Activated naive CD8-positive, alpha-beta T cell treated with anti-CD3 and anti-CD28 coated beads for 36 hours (primary cell): ENCODE measurements around the gene TMEM270. TPM values are rescaled to one million over a fixed set of nuclear protein-coding genes. Genes with fewer than 3 reads are reported as not detected.
"Not testable (repeated sequence)": the region's sequence is repeated elsewhere in the genome, so short reads cannot be mapped to it uniquely, and the experiment has no call there.

Source experiments
- DNase-seq: peaks from one replicate; pipeline ENCODE4 v3.0.0; 2021
- H3K27ac Mint-ChIP-seq: one replicate; pipeline ENCODE4 v1.8.0; 2022; ENCODE audit warnings: mild to moderate bottlenecking, moderate library complexity, mixed read lengths
- H3K27me3 Mint-ChIP-seq: one replicate; pipeline ENCODE4 v1.8.0; 2022; ENCODE audit warnings: mild to moderate bottlenecking, mixed read lengths
- H3K36me3 Mint-ChIP-seq: one replicate; pipeline ENCODE4 v1.8.0; 2021; ENCODE audit warnings: mild to moderate bottlenecking, mixed read lengths
- H3K4me1 Mint-ChIP-seq: one replicate; pipeline ENCODE4 v1.8.0; 2021; ENCODE audit warnings: mixed read lengths
- H3K4me3 Mint-ChIP-seq: one replicate; pipeline ENCODE4 v1.8.0; 2022; ENCODE audit warnings: mild to moderate bottlenecking, moderate library complexity, mixed read lengths
- H3K9me3 Mint-ChIP-seq: one replicate; pipeline ENCODE4 v1.8.0; 2022; ENCODE audit warnings: mixed read lengths
- total RNA-seq, 2 experiments: library from RNA; stranded (reverse); gene quantifications; one replicate each; pipeline ENCODE4 v1.2.3, GENCODE V29; 2021

TMEM270 gene, protein sequence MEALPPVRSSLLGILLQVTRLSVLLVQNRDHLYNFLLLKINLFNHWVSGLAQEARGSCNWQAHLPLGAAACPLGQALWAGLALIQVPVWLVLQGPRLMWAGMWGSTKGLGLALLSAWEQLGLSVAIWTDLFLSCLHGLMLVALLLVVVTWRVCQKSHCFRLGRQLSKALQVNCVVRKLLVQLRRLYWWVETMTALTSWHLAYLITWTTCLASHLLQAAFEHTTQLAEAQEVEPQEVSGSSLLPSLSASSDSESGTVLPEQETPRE
- total RNA-seq, result not detected

DNA sequence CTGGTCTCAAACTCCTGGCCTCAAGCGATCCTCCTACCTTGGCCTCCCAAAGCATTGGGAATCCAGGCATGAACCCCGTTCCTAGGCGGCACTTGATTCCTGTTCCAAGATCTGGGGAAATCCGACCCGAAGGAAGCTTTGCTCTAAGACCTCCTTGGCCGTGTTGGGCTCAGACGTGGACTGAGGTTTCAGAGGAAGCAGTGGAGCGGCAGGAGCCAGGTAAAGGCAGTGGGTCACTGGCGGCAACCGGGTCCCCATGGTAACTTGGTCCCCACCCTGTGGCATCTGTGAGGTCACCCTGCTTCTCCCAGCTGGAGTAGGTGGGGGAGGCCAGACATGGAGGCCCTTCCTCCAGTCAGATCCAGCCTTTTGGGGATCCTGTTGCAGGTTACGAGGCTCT lies at the start of gene TMEM270:
TMEM270 (plus strand) TSS at position 301 of the 400 bp plus-strand sequence; CDS start at position 337, 36 bp downstream.
- H3K27ac Mint-ChIP-seq, result no peak within 1 kb of the TSS
- peaks cover 16% of the 10 kb centered on the region for H3K27me3 Mint-ChIP-seq

DNA sequence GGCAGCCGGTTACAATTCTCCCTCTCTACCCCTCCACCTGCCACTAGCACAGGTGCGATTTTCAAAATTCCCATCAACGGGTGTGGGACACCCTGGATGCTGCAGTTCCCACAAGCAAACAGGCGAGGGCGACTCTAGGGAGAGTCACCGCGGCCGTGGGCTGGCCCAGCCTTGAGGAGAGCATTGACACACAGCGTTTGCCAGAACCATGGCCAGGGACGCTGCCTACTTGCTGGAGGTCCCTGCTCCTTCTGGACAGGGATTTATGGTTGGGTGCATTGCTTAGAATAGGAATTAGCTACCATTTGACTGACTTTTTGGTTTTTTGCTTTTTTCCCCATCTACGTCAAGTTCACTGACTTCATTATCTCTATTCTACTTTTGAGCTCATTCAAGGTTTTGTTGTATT lies 49.2 kb upstream of the TMEM270 start:
- Mint-ChIP-seq H3K4me3 (no peak overlapping the region), H3K9me3 (peaks cover 4% of the 10 kb centered on the region), H3K27ac (no peak overlapping the region), H3K27me3 (peaks cover 20% of the 10 kb centered on the region), H3K4me1 (no peaks in the 10 kb centered on the region), H3K36me3 (no peaks in the 10 kb centered on the region)
- DNase-seq, result peak; percentile 55

More for the DNA sequence above, at the start of gene TMEM270:
- H3K4me1 Mint-ChIP-seq, result peaks cover 1% of the 10 kb centered on the region
- no peak for DNase-seq
- no peaks in the 10 kb centered on the region for H3K9me3 Mint-ChIP-seq
- H3K4me3 Mint-ChIP-seq, result no peak within 1 kb of the TSS
- H3K36me3 Mint-ChIP-seq, result no peaks in the 10 kb centered on the region

DNA sequence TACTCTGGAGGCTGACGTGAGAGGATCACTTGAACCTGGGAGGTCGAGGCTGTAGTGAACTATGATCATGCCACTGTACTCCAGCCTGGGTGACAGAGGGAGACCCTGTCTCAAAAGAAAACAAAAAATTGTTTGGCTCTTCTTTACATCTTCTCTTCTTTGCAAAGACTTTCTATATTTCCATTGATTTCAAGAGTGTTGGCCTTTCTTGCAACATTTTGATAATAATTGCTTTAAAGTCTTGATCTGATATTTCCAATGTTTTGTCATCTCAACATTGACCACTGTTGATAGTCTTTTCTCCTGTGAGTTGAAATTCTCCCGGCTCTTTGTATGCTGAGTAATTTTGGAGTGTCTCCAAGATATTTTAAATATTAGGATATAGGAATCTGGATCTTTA lies 48.0 kb upstream of the TMEM270 start:
- no peak overlapping the region for H3K4me3 Mint-ChIP-seq
- no peak for DNase-seq
- no peaks in the 10 kb centered on the region for H3K36me3 Mint-ChIP-seq
- peaks cover 4% of the 10 kb centered on the region for H3K9me3 Mint-ChIP-seq
- peaks cover 20% of the 10 kb centered on the region for H3K27me3 Mint-ChIP-seq
- no peak overlapping the region for H3K27ac Mint-ChIP-seq
- no peaks in the 10 kb centered on the region for H3K4me1 Mint-ChIP-seq

DNA sequence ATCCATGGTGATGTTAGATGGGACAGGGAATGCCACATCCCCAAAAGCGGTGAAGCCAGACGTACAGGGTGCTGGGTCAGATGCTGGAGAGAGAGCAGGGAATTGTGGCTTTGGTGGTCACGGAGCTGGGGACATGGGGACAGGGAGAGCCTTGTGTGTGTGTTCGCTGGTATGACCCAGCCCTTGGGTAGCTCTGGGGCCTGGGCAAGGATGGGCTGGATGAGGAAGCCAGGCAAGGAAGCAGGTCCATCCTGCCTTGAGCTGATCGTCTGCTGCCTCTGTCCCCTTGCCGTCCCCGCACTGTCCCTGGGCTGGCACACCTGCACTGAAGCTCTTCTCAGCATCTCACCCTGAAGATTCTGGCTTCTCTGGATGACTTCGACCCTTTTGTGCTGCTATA lies 45.5 kb upstream of the TMEM270 start:
- Mint-ChIP-seq H3K4me3 (no peak overlapping the region), H3K36me3 (no peaks in the 10 kb centered on the region), H3K4me1 (no peaks in the 10 kb centered on the region), H3K27me3 (peaks cover 16% of the 10 kb centered on the region), H3K27ac (no peak overlapping the region), H3K9me3 (peaks cover 4% of the 10 kb centered on the region)
- DNase-seq, result no peak

DNA sequence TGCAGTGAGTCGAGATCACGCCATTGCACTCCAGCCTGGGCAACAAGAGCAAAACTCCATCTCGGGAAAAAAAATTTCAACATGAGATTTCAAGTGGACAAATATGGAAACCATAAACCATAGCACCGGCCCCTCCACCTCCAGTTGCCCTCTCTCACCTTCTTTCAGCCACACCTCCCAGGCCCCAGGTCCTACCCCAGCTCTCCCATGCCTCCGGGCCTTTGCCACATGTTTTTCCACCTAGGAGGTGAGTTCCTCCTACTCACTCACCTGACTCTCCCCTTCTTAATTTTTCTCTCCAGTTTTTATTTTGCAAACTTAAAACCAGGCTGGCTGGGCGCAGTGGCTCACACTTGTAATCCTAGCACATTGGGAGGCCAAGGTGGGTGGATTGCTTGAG lies 43.8 kb upstream of the TMEM270 start:
- H3K4me1 Mint-ChIP-seq, result no peaks in the 10 kb centered on the region
- no peak overlapping the region for H3K4me3 Mint-ChIP-seq
- peaks cover 15% of the 10 kb centered on the region for H3K27me3 Mint-ChIP-seq
- no peak for DNase-seq
- no peaks in the 10 kb centered on the region for H3K36me3 Mint-ChIP-seq
- peaks cover 4% of the 10 kb centered on the region for H3K9me3 Mint-ChIP-seq
- H3K27ac Mint-ChIP-seq, result no peak overlapping the region

DNA sequence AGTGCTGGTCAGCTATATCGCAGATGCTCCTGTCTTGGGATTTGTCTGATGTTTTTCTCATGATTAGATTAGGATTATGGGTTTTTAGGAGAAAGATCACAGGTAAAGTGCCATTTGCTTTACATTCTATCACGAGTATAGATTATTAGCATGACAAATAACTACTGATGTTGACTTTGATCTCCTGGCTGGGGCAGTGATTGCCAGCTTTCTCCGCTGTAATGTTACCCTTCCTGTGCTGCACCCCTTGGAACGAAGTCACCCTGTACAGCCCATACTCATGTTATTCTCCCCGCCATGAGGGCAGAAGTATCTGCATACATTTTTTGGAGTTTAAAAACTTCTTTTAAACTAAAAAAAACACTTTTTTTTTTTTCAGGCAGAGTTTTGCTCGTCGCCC lies 40.9 kb upstream of the TMEM270 start:
- Mint-ChIP-seq H3K36me3 (no peaks in the 10 kb centered on the region), H3K27ac (no peak overlapping the region), H3K4me1 (no peaks in the 10 kb centered on the region), H3K9me3 (no peaks in the 10 kb centered on the region), H3K27me3 (peaks cover 4% of the 10 kb centered on the region), H3K4me3 (no peak overlapping the region)
- DNase-seq, result no peak

DNA sequence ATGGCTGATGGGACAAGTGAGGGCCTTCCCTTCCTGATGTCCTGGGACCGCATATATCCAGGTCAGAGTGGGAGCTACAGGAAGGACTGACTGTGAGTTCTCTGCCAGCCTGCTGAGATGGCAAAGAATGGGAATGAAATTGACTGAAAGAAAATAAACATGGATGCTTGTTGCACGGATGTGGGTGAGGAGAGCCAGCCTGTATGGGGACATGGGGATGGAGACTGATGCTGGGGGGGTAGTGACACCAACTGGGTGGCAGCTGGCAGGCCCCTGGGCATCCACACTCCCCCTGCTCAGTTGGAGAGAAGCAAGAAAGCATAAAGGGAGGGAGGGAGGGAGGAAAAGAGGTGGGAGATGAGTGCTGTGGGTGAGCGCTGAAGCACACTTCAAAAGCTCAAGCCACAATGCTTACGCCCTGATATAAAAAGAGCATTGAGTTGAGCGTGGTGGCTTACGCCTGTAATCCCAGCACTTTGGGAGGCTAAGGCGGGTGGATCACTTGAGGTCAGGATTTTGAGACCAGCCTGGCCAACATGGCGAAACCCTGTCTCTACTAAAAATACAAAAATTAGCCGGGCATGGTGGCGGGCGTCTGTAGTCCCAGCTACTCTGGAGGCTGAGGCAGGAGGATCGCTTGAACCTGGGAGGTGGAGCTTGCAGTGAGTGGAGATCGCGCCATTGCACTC lies 39.2 kb upstream of the TMEM270 start:
- peaks cover 11% of the 10 kb centered on the region for H3K27me3 Mint-ChIP-seq
- not testable (repeated sequence) for H3K27ac Mint-ChIP-seq, H3K4me1 Mint-ChIP-seq, H3K9me3 Mint-ChIP-seq, H3K4me3 Mint-ChIP-seq, H3K36me3 Mint-ChIP-seq, DNase-seq

DNA sequence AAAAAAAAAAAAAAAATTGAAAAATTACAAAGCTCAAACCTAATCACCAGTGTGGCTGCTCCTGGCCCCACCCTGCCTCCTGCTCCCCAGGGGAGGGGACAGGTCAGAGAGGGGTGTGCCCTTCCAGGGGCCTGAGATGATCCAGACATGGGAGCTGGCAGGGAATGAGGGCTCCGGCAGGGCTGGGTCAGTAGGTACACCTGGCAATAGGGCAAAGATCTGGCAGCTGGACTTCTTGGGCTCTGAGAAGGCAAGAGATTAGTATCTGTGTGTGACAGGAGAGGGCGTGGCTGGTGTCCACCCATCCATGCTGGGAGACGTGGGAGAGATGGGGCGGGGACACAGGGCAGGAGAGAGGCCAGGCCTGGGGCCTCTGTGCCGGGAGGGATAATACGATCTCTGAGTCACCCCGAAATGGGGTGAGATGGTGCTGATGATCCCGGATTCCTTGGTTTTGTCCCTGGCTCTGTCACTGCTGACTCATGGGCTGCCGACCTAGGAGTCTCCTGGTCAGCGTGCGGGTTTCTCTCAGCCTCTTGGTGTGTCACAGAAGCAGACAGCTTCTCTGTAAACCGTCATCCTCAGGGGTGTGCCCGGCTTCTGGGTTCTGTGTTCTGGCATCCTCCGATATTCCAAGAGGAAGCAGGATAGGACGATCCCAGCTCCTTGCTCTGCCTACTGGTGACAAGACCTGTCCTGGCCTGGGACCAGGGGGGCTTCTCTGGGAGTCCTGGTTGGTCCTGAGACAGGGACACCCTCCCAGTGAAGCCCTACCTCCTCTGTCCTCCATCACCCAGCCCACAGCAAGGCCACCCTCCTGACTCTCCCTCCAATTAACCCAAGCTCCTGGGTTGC lies 38.4 kb upstream of the TMEM270 start:
- Mint-ChIP-seq H3K4me3 (no peak overlapping the region), H3K27me3 (peaks cover 17% of the 10 kb centered on the region), H3K27ac (no peak overlapping the region), H3K36me3 (no peaks in the 10 kb centered on the region), H3K9me3 (no peaks in the 10 kb centered on the region), H3K4me1 (peaks cover 11% of the 10 kb centered on the region)
- no peak for DNase-seq

DNA sequence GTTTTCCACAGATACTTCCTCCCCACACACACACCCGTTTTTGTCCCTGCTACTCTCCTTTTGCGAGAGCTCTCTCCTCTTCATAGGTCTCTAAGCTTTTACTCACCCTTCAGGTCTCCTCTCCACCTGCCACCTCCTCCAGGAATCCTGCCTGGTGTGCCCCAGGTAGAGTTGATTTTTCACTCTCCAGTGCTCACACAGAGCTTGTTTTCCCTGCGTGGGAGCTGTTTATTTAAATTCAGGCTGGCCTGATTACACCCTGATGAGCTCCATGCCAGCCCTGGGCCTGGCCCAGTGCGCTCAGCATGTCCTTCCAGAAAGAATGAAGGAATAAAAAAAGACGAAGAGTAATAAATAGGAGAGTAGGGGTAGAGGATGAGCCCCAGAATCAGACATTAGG lies 37.7 kb upstream of the TMEM270 start:
- no peaks in the 10 kb centered on the region for H3K9me3 Mint-ChIP-seq
- no peak overlapping the region for H3K4me3 Mint-ChIP-seq
- H3K27me3 Mint-ChIP-seq, result peaks cover 21% of the 10 kb centered on the region
- peaks cover 17% of the 10 kb centered on the region for H3K4me1 Mint-ChIP-seq
- no peak overlapping the region for H3K27ac Mint-ChIP-seq
- no peaks in the 10 kb centered on the region for H3K36me3 Mint-ChIP-seq
- no peak for DNase-seq

DNA sequence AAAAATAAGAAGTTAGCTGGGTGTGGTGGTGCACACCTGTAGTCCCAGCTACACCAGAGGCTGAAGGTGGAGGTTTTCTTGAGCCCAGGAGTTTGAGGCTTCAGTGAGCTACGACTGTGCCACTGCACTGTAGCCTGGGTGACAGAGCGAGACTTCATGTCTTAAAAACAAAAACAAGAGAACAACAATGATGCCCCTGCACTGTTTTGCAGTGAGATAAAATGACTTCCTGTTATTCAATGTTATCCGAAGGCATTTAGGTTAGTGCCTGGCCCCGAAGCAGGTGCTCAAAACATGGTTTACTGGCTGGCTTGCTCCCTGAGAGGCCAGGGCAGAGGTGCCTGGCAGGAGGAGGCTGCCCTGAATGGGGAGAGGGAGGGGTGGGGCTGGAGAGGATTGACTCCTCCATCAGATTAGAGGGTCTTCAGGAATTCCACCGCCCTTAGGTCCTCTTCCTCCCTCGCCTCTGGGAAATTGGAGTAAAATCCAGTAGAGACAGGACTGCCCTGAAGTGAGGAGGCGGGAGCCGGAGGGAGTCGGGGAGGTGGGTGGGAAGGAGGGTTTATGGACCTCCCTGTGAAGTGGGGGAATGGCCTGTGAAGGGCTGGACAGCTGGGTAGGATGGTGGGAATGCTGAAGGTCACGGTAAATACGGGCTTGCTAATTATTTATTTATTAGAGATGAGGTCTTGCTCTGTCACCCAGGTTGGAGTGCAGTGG lies 36.9 kb upstream of the TMEM270 start:
- H3K9me3 Mint-ChIP-seq, result no peaks in the 10 kb centered on the region
- no peak overlapping the region for H3K4me3 Mint-ChIP-seq
- no peak for DNase-seq
- peaks cover 22% of the 10 kb centered on the region for H3K27me3 Mint-ChIP-seq
- no peaks in the 10 kb centered on the region for H3K36me3 Mint-ChIP-seq
- no peak overlapping the region for H3K27ac Mint-ChIP-seq
- peaks cover 22% of the 10 kb centered on the region for H3K4me1 Mint-ChIP-seq

DNA sequence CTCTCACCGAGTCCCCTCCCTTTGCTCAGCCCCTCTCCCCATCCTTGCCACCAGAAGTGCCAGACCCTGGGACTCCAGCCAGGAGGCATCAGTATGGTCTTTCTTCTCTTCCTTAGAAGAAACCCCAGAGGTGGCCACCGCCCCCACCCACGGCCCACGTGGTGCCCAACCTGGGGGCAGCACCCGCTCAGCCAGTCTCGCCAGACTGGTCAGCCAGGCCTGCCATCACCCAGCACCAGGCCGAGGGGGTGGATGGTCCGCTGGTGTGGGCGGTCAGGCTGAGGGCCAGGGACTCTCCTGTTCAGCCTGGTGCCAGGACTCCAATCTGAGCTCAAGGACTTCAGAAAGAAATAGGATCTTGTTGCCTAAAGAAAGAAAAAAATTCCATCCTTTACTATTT lies 36.0 kb upstream of the TMEM270 start:
- H3K36me3 Mint-ChIP-seq, result no peaks in the 10 kb centered on the region

DNA sequence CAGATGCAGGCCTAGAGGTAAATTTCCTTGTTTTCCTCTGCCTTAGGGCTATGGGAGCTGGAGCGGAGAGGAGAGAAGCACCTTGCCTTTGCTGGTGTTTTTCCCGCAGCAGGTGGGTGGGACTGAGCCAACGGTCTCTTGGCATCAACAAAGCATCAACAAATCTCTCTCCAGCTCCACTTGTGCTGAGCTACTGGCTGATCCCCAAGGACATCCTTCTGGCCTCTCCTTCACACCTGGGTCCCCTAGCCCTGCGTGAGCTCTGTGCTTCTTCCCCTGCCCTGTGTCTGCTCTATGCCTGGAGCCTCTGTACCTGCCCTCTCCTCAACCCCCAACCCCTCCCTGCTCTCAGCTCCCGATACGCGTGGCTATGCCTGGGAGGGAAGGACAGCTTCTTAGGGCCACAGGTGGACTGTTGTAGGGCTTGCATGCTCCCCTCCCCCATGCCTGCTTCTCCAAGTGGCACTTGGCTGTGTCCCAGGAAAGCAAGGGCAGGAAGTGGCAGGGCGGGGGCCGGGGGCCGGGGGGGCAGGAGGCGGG lies 33.3 kb upstream of the TMEM270 start:
- Mint-ChIP-seq H3K27me3 (peaks cover 22% of the 10 kb centered on the region), H3K4me3 (no peak overlapping the region), H3K4me1 (peaks cover 22% of the 10 kb centered on the region), H3K36me3 (no peaks in the 10 kb centered on the region), H3K9me3 (no peaks in the 10 kb centered on the region), H3K27ac (no peak overlapping the region)
- no peak for DNase-seq

More for the DNA sequence above, 36.0 kb upstream of the TMEM270 start:
- Mint-ChIP-seq H3K9me3 (no peaks in the 10 kb centered on the region), H3K27ac (no peak overlapping the region), H3K27me3 (peaks cover 26% of the 10 kb centered on the region), H3K4me1 (peaks cover 22% of the 10 kb centered on the region), H3K4me3 (no peak overlapping the region)
- DNase-seq, result no peak

DNA sequence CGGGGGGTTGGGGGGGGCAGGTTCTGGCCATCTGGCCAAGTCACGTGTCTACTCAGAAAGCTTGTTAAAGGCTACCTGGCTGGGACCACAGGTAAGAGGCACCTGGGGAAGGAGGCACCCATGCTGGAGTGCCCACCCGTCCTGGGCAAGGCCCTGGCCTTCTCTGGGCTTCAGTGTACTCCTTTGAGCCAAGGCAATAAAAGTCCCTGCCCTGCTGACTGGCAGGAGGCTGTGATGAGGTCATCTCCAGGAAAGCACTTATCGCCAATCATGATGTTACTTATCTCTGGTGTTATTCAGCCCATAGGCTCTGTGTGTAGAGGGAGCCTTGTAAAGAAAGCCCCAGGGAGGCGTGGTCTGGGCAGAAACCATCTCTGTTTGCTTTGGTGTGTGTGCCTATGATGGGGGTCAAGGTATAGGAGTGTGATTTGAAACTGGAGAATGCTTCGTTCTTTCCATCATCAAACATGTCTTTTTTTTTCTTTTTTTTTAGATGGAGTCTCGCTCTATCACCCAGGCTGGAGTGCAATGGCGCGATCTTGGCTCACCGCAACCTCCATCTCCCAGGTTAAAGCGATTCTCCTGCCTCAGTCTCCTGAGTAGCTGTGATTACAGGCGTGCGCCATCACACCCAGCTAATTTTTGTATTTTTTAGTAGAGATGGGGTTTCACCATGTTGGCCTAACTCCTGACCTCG lies 32.7 kb upstream of the TMEM270 start:
- H3K4me3 Mint-ChIP-seq, result no peak overlapping the region
- peaks cover 22% of the 10 kb centered on the region for H3K4me1 Mint-ChIP-seq
- DNase-seq, result peak; percentile 20
- H3K36me3 Mint-ChIP-seq, result no peaks in the 10 kb centered on the region
- H3K9me3 Mint-ChIP-seq, result no peaks in the 10 kb centered on the region
- no peak overlapping the region for H3K27ac Mint-ChIP-seq
- peaks cover 22% of the 10 kb centered on the region for H3K27me3 Mint-ChIP-seq

DNA sequence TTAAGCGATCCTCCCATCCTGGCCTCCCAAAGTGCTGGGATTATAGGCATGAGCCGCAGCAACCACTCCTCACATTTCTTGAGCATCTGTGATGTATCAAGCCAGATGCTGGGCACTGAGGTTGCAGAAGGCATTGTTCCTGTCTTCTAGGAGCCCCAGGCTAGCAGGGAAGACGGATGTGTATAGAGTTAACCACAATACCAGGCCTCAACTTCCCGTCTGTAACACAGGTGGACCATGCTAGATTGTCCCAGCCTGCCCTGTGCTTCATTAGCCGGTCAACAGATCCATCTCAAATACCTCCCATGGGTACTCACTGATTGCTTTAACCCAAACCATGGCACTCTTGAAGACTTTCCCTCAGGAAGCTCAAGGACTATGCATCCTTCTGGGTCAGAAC lies 32.0 kb upstream of the TMEM270 start:
- H3K4me3 Mint-ChIP-seq, result no peak overlapping the region
- H3K4me1 Mint-ChIP-seq, result peaks cover 22% of the 10 kb centered on the region

More for the DNA sequence above, 32.0 kb upstream of the TMEM270 start:
- Mint-ChIP-seq H3K27ac (no peak overlapping the region), H3K36me3 (no peaks in the 10 kb centered on the region), H3K27me3 (peaks cover 22% of the 10 kb centered on the region), H3K9me3 (no peaks in the 10 kb centered on the region)
- DNase-seq, result no peak
